Bronchial epithelial cell (primary cell): Measurements from ENCODE around the gene SMYD3. TPM values are rescaled to one million over a fixed set of nuclear protein-coding genes. Genes with fewer than 3 reads are reported as not detected.

Experiments
- DNase-seq: peaks from one replicate; pipeline ENCODE4 v3.0.0-alpha.2; 2010; ENCODE audit warnings: low read depth
- FAIRE-seq: peaks from 2 replicates; lab custom pipeline; 2011; peaks lifted over from hg19 to GRCh38; lab: Jason Lieb, UNC
- H3K27me3 ChIP-seq: 2 replicates; pipeline ENCODE4 v1.5.1; 2011; ENCODE audit warnings: low read length; ENCODE audit not compliant: control insufficient read depth, insufficient read depth
- H3K36me3 ChIP-seq: 2 replicates; pipeline ENCODE4 v1.5.1; 2011; ENCODE audit warnings: low read length; ENCODE audit not compliant: control insufficient read depth, insufficient read depth
- H3K4me3 ChIP-seq: 2 replicates; pipeline ENCODE4 v1.5.1; 2011; ENCODE audit warnings: mild to moderate bottlenecking, low read depth, low read length, control low read depth
- CTCF ChIP-seq: IDR thresholded peaks from 2 replicates; pipeline ENCODE4 v1.5.1; 2011; ENCODE audit warnings: mild to moderate bottlenecking, moderate library complexity, low read length, control low read depth, inconsistent platforms; ENCODE audit not compliant: insufficient read depth, severe bottlenecking
- total RNA-seq: library from RNA; depleted of rRNA; stranded (reverse); fragments of >200 nt; gene quantifications from 2 replicates; pipeline ENCODE4 v1.2.1, GENCODE V29; 2014

SMYD3 gene
- total RNA-seq, 1 donor from 2014 or later: 17.4 TPM

- TF ChIP-seq CTCF: no peak
- DNase-seq (no peak), FAIRE-seq (no peak)
- no peaks in the 10 kb centered on the region for H3K27me3 ChIP-seq
- H3K4me3 ChIP-seq: no peak overlapping the region
- no peaks in the 10 kb centered on the region for H3K36me3 ChIP-seq
These were observed 648.9 kb downstream of the SMYD3 start for GRCh38 chr1:245858022-245858721.

GRCh38 chr1:245856944-245857531 is 650.0 kb downstream of the SMYD3 start:
- no peak for FAIRE-seq
- no peaks in the 10 kb centered on the region for H3K27me3 ChIP-seq
- DNase-seq: peak; percentile 80
- no peaks in the 10 kb centered on the region for H3K36me3 ChIP-seq
- no peak for TF ChIP-seq CTCF
- H3K4me3 ChIP-seq: no peak overlapping the region

DNA sequence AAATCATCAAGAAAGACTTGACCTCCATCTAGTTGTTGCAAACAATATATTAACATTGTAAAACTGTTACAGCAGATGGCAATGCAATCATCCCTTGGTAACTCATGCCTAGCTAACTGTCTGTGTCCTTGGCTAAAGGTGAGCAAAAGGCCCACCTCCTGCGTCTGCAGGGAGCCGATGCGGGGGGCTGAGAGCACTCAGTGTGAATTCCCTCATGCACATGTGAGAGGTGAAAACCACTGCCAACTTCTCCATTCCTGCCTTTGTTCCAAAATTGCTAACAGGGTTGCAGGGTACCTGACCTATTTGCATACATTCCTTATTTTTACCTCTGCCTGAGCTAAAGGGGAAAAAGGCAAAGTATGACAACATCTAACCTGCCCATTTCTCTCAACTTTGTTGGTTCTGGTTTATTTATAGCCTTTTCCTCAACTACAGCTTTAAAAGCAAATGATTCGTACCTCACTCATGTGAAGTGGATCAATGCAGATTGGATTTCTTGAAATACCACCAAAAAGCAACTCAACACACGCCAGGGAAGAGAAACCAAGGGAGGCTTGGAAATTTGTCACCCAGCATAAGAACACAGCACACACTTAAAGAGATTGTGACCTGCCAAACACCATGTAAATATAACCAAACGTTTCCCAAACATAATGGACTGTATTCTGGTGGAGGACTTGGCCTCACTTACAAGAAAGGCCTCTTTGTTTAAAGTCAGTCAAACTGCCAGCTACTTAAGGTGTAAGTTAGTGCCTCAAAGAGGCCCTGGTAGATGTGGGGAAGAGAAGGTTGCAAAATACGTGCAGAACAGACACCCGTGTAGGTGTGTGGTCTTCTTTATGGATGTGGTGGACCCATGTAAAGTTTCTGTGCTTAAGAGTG is 651.0 kb downstream of the SMYD3 start:
- no peaks in the 10 kb centered on the region for H3K27me3 ChIP-seq
- H3K36me3 ChIP-seq: no peaks in the 10 kb centered on the region
- TF ChIP-seq CTCF: no peak
- FAIRE-seq (no peak), DNase-seq (no peak)
- no peak overlapping the region for H3K4me3 ChIP-seq

GRCh38 chr1:245853291-245853690 is 653.8 kb downstream of the SMYD3 start:
- TF ChIP-seq CTCF: no peak
- FAIRE-seq (no peak), DNase-seq (no peak)
- no peak overlapping the region for H3K4me3 ChIP-seq
- H3K36me3 ChIP-seq: no peaks in the 10 kb centered on the region
- no peaks in the 10 kb centered on the region for H3K27me3 ChIP-seq

- H3K36me3 ChIP-seq: no peaks in the 10 kb centered on the region
- no peak for TF ChIP-seq CTCF
- DNase-seq (no peak), FAIRE-seq (no peak)
- H3K27me3 ChIP-seq: no peaks in the 10 kb centered on the region
- H3K4me3 ChIP-seq: no peak overlapping the region
These were observed 664.0 kb downstream of the SMYD3 start for GRCh38 chr1:245843101-245843500.
